ENCODE data around the gene POP5.

POP5 gene

DNA sequence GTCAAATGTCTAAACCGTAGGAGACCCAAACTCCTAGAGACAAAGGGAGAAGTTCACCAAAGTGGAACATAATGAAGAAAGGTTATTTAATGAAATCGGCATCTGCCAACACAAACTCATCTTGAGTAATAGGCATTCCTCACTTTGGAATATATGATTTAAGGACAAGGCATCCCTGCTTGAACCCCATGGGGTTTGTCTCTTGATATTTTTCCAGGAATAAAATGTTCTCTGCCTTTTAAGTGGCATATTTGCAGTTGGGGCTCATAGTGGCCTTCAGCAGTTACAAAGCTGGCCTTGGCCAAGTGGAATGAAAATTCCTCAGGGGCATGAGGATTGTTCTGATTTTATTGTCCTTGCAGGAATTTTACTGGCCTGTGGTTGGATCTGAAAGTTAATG lies 7.1 kb downstream of the POP5 start:
- Mint-ChIP-seq H3K9me3 (no peaks in the 10 kb centered on the region), H3K36me3 (ENCODE audit: low read depth) (peaks cover 99% of the 10 kb centered on the region), H3K27me3 (no peaks in the 10 kb centered on the region), H3K4me1 (ENCODE audit: low read depth) (peaks cover under 1% of the 10 kb centered on the region), H3K27ac (peak overlapping the region; percentile 73), H3K4me3 (no peak overlapping the region)
- no peak for DNase-seq

DNA sequence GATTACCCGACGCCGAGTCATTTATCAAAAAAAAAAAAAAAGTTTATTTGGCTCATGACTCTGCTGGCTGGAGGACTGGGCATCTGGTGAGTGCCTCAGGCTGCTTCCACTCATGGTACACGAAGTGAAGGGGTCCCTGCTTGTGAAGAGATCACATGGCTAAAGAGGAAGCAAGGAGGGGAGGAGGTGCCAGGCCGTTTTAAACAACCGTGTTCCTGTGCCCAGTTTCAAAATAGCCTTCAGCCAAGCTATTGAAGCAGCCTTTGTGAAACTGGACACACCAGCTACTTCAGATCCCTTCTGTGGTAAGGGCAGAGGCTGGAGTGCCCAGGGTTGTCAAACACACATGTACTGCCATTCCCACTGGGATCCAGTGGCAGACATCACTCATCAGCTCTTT lies 7.6 kb downstream of the POP5 start:
- Mint-ChIP-seq H3K27me3 (no peaks in the 10 kb centered on the region), H3K27ac (peak overlapping the region; percentile 73), H3K36me3 (ENCODE audit: low read depth) (peaks cover 99% of the 10 kb centered on the region), H3K4me1 (ENCODE audit: low read depth) (no peaks in the 10 kb centered on the region), H3K4me3 (no peak overlapping the region), H3K9me3 (no peaks in the 10 kb centered on the region)
- DNase-seq: no peak

DNA sequence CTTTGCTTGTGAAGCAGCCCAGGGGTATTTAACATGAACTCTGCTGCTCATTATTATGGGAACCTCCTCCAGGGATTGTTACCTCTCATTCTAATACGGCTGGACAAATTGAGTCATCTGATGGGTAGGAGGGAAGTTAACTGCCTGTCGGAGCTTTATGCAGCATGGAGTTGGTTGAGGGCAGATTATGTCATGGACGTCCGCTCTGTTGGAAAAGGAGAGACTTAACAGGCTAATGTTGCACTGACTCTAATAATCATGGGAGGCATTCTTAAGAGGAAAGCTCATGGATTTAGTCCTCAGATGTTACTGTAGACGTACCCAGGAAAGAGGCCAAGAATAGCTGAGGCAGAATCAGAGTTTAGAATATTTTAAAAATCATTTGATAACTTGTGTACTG lies 9.9 kb downstream of the POP5 start:
- Mint-ChIP-seq H3K4me3 (no peak overlapping the region), H3K36me3 (ENCODE audit: low read depth) (peaks cover 97% of the 10 kb centered on the region), H3K9me3 (no peaks in the 10 kb centered on the region), H3K27me3 (no peaks in the 10 kb centered on the region), H3K4me1 (ENCODE audit: low read depth) (no peaks in the 10 kb centered on the region), H3K27ac (peak overlapping the region; percentile 37)
- no peak for DNase-seq

DNA sequence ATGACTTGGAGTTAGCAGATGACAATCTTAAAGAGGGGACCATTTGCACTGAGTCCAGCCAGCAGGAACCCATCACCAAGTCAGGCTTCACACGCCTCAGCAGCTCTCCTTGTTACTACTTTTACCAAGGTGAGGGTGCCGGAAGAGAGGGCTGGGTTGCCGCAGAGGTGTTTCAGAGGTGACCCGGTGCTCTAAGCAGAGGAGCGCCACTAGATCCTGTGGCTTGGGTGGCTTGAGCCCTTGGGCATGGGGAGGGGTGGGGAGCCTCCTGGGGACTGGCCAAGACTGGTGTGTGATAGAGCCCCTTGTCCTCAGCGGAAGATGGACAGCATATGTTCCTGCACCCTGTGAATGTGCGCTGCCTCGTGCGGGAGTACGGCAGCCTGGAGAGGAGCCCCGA lies 17.7 kb downstream of the POP5 start:
- no peaks in the 10 kb centered on the region for H3K4me1 Mint-ChIP-seq (ENCODE audit: low read depth)
- no peaks in the 10 kb centered on the region for H3K9me3 Mint-ChIP-seq
- H3K27me3 Mint-ChIP-seq: no peaks in the 10 kb centered on the region
- H3K27ac Mint-ChIP-seq: peak overlapping the region; percentile 61
- peaks cover 94% of the 10 kb centered on the region for H3K36me3 Mint-ChIP-seq (ENCODE audit: low read depth)
- no peak overlapping the region for H3K4me3 Mint-ChIP-seq
- DNase-seq: no peak

DNA sequence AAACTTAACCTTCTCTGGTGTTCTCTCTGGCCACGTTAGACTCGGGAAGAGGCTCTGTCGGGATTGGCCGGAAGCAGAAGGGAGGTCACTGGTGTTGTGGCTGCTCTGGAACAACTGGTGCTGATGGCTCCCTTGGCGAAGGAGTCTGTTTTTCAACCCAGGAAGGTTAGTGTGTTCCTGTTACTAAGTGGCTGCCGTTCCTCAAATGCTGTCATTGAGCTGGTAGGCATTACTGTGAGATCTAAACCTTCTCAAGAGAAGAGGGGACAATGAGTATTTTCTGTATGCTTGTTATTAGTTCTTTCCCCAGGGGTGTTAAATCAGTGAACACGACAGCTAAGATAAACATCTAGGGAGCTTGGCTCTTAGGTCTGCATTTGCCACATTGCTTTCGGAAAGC lies 18.3 kb downstream of the POP5 start:
- Mint-ChIP-seq H3K36me3 (ENCODE audit: low read depth) (peaks cover 94% of the 10 kb centered on the region), H3K9me3 (no peaks in the 10 kb centered on the region), H3K4me1 (ENCODE audit: low read depth) (no peaks in the 10 kb centered on the region), H3K27me3 (no peaks in the 10 kb centered on the region), H3K27ac (peak overlapping the region; percentile 61), H3K4me3 (no peak overlapping the region)
- DNase-seq: no peak

DNA sequence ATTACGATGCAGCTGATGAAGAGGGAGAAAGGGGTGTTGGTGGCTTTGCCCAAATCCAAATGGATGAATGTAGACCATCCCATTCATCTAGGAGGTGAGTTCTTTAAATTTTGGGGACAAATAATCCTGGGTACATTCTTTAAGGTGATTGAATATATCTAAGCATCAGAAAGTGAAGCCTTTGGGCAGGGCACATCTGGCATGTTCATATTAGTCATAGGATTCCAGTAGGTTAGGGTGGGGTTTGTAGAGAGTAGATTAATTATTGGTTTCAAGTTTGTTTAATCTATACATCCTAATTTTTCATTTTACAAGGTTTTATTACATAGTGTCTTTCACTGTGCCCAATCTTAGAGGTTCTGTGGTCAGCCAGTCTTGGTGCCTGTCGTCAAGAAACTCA lies 23.6 kb downstream of the POP5 start:
- H3K4me1 Mint-ChIP-seq (ENCODE audit: low read depth): peaks cover 8% of the 10 kb centered on the region
- peaks cover 87% of the 10 kb centered on the region for H3K36me3 Mint-ChIP-seq (ENCODE audit: low read depth)
- H3K27me3 Mint-ChIP-seq: no peaks in the 10 kb centered on the region
- no peaks in the 10 kb centered on the region for H3K9me3 Mint-ChIP-seq
- peak overlapping the region; percentile 66 for H3K27ac Mint-ChIP-seq
- no peak overlapping the region for H3K4me3 Mint-ChIP-seq
- no peak for DNase-seq

DNA sequence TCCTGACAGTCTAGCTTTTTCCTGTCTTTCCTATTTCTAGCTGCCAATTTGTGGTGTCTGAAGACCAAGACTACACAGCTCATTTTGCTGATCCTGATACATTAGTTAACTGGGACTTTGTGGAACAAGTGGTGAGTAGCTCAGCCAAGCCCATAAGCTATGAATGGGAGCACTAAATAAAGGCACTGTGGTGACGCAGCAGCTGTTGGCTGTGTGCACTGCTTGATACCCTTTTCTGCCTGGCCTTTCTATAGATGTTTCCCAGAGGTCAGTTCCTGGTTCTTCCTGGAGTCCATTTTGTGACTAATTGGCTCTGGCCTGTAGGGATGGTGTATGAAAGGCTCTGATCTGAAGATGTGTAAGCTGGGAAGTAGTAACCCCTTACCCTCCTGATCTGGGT lies 26.5 kb downstream of the POP5 start:
- H3K9me3 Mint-ChIP-seq: no peaks in the 10 kb centered on the region
- peaks cover 13% of the 10 kb centered on the region for H3K4me1 Mint-ChIP-seq (ENCODE audit: low read depth)
- H3K36me3 Mint-ChIP-seq (ENCODE audit: low read depth): peaks cover 72% of the 10 kb centered on the region
- H3K4me3 Mint-ChIP-seq: no peak overlapping the region
- H3K27me3 Mint-ChIP-seq: no peaks in the 10 kb centered on the region
- peak overlapping the region; percentile 64 for H3K27ac Mint-ChIP-seq
- DNase-seq: no peak

DNA sequence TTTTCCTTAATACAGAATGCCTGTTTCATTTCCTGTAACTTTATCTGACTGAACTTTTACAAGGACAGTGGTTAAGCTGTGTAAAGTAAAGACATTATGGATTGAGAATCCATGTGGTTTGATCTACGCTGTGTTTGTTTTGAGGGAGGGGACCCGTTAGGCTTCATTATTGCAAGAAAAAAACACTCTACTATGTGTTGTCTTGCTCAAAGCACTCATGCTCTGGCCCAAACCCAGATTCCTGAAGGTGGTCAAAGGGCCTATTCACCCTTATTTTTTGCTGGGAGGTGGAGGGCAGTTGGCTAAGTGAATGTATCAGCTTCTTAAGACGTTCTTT lies 35.2 kb downstream of the POP5 start:
- no peak overlapping the region for H3K4me3 Mint-ChIP-seq
- H3K36me3 Mint-ChIP-seq (ENCODE audit: low read depth): peaks cover 34% of the 10 kb centered on the region
- no peaks in the 10 kb centered on the region for H3K9me3 Mint-ChIP-seq
- H3K27ac Mint-ChIP-seq: peak overlapping the region; percentile 62
- no peaks in the 10 kb centered on the region for H3K27me3 Mint-ChIP-seq
- DNase-seq: no peak
- H3K4me1 Mint-ChIP-seq (ENCODE audit: low read depth): peaks cover 25% of the 10 kb centered on the region

DNA sequence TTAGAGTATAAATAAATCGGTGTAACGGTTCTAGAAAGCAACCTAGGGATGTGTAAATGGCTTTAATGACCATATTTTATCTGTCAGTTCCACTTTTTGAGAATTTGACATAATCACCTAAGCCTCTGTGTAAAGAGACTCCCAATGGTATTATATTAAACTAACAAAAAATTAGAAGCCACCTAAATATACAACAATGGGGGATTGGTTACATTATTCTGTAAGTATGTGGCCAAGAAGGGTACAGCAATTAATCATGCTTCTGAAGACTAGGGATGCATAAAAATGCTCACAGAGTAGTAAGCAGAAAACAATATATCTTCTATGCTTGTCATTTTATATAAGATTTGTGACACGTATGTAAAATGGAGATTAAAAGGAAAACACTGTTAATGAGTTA lies 36.5 kb downstream of the POP5 start:
- no peak for DNase-seq
- H3K27me3 Mint-ChIP-seq: no peaks in the 10 kb centered on the region
- no peak overlapping the region for H3K27ac Mint-ChIP-seq
- peaks cover 36% of the 10 kb centered on the region for H3K4me1 Mint-ChIP-seq (ENCODE audit: low read depth)
- H3K9me3 Mint-ChIP-seq: no peaks in the 10 kb centered on the region
- peaks cover 44% of the 10 kb centered on the region for H3K36me3 Mint-ChIP-seq (ENCODE audit: low read depth)
- no peak overlapping the region for H3K4me3 Mint-ChIP-seq

DNA sequence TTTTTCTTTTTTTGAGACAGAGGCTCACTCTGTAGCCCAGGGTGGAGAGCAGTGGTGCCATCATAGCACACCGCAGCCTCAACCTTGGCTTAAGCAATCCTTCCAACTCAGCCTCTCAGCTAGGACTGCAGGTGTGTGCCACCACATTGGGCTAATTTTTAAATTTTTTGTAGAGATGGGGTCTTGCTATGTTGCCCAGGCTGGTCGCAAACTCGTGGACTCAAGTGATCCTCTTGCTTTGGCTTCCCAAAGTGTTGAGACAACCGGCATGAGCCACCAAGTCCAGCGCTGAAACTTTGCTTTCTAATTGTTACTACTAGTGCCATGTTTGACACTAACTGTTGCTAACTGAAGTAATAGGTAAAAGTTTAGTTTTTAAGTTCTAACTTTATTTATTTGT lies 39.0 kb downstream of the POP5 start:
- Mint-ChIP-seq H3K4me3 (no peak overlapping the region), H3K4me1 (ENCODE audit: low read depth) (peaks cover 61% of the 10 kb centered on the region), H3K9me3 (no peaks in the 10 kb centered on the region), H3K36me3 (ENCODE audit: low read depth) (peaks cover 69% of the 10 kb centered on the region), H3K27me3 (no peaks in the 10 kb centered on the region), H3K27ac (peak overlapping the region; percentile 68)
- DNase-seq: no peak

DNA sequence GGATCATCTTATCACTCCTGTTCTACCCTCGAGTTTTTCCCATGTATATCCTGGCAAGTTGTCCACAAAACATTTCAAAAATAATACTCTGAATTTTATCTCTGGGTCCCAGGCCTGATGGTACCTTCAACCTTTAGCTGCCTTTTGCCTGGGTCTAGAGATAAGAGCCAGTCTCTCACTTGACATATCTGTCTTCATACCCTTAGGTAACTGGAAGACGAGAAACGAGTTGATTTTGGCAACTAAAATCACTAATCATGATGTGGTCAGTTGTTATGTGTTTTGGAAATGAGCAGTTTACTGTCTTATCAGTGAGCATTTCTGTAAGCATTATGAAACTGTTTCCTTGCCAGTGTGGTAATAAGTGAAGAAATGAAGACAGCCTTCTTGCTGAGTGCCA lies 40.8 kb downstream of the POP5 start:
- Mint-ChIP-seq H3K9me3 (no peaks in the 10 kb centered on the region), H3K4me3 (no peak overlapping the region), H3K36me3 (ENCODE audit: low read depth) (peaks cover 86% of the 10 kb centered on the region), H3K27me3 (no peaks in the 10 kb centered on the region), H3K4me1 (ENCODE audit: low read depth) (peaks cover 68% of the 10 kb centered on the region), H3K27ac (peak overlapping the region; percentile 85)
- DNase-seq: no peak

DNA sequence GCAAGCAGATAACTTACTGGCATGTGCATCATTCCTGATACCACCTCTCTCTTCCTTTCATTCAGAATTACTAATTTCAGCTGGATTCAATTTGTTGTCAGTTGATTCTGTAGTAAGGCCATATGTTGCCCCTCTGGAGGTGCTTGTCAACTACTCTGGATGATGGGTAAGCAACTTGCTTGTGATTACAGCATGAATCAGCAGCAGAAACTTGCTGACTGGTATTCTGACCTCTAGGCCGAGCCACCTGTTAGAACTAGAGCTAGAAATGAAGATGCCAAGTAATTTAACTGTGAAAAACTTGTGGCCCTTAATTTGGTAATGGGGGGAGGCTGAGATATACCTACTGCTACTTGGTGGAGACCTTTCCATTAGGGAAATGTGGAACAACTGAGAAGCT lies 41.9 kb downstream of the POP5 start:
- Mint-ChIP-seq H3K27me3 (no peaks in the 10 kb centered on the region), H3K9me3 (no peaks in the 10 kb centered on the region), H3K27ac (peak overlapping the region; percentile 85), H3K4me3 (peak overlapping the region; percentile 94), H3K36me3 (ENCODE audit: low read depth) (peaks cover 89% of the 10 kb centered on the region), H3K4me1 (ENCODE audit: low read depth) (peaks cover 69% of the 10 kb centered on the region)
- no peak for DNase-seq

DNA sequence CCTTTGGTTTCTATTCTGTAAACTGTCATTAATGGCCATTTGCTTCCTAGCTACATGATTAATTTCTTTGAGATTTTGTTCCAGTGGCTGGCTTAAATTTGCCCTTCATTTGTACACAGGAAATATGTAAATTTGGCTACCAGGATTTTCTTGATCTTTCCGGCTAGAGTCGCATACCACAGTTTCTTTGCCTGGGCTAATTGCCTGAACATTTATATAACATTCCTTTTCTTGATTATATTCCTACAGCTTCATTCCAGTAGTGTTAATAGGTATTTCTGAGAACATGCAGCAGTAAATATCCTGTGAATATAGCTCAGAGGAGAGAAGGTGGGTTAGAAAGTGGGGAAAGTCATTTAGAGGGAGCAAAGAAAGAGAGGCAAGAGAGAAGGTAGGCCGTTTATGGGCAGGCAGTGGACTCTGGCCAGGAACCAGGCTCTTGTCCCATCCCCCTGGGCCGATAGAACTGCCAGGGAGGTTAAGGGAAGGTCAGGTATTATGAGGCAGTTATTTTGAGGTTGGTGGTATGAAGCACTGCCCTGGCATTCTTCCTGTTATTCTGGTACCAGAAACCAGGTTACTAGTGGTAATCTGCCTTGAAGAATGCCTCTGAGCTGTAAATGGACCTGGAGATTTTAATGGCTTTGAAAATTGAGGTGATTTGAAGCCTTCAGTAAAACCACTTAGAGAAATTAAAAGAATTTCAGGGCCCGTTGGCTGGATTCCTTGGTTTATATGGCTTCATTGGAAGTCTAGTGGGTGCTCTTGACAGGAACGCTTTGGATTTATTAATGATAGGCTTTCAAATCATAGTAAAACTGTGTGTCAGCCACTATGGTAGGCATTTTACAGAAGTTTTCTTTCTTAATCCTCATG lies 42.7 kb downstream of the POP5 start:
- H3K27me3 Mint-ChIP-seq: no peaks in the 10 kb centered on the region
- H3K36me3 Mint-ChIP-seq (ENCODE audit: low read depth): peaks cover 85% of the 10 kb centered on the region
- peaks cover 66% of the 10 kb centered on the region for H3K4me1 Mint-ChIP-seq (ENCODE audit: low read depth)
- H3K27ac Mint-ChIP-seq: peak overlapping the region; percentile 85
- H3K9me3 Mint-ChIP-seq: no peaks in the 10 kb centered on the region
- peak overlapping the region; percentile 94 for H3K4me3 Mint-ChIP-seq
- no peak for DNase-seq

DNA sequence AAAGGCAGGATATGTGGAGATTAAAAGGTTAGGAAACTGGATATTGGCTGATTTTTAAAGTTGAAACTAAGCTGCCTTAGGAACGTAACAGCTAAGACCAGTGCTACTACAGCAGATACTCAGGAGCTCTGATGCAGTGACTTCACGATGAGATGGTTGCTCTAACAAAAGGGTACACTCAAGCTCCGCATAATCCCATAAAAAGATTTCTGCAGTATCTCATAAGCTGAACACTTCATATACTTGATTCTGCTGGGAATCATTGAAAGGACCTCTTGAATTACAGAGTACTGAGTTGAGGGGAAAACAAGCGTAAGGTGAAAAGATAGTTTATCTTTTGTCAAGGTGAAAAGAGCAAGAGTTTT lies 43.4 kb downstream of the POP5 start:
- Mint-ChIP-seq H3K27ac (peak overlapping the region; percentile 85), H3K4me3 (peak overlapping the region; percentile 94), H3K9me3 (no peaks in the 10 kb centered on the region), H3K27me3 (no peaks in the 10 kb centered on the region), H3K4me1 (ENCODE audit: low read depth) (peaks cover 67% of the 10 kb centered on the region), H3K36me3 (ENCODE audit: low read depth) (peaks cover 82% of the 10 kb centered on the region)
- DNase-seq: no peak

DNA sequence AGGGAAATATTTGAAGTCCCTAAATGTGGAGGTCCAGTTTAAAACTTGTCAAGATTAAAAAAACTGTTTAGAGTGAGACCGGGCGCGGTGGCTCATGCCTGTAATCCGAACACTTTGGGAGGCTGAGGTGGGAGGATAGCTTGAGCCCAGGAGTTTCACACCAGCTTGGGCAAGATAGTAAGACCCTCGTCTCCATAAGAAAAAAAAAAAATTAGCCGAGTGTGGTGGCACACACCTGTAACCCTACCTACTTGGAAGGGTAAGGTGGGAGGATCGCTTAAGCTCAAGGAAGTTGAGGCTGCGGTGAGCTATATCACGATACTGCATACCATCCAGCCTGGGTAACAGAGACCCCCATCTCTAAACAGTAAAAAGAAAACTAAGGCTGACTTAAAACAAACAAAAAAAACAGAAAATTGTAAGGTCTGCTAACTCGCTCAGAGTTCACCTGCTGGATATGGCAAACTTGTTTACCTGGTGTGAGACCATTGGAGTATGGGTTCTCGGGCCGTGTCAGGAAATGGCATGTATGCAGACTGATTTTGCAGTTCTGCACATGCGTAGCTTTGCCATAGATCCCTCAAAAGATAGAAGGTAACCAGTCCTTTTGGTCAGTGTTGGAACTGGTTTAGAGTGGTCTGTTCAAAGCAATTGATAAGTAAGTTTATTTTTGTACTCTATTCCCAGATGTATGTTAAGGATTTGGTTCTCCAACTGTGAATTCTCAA lies 45.0 kb downstream of the POP5 start:
- Mint-ChIP-seq H3K4me3 (peak overlapping the region; percentile 94), H3K9me3 (no peaks in the 10 kb centered on the region), H3K27ac (peak overlapping the region; percentile 85), H3K27me3 (no peaks in the 10 kb centered on the region), H3K36me3 (ENCODE audit: low read depth) (peaks cover 67% of the 10 kb centered on the region), H3K4me1 (ENCODE audit: low read depth) (peaks cover 64% of the 10 kb centered on the region)
- no peak for DNase-seq

Data from activated T-cell treated with anti-CD3 and anti-CD28 coated beads, Interleukin-2, amount 50 U/mL, for 24 hours (primary cell).